ENCODE data around the gene AFDN. TPM values are rescaled to one million over a fixed set of nuclear protein-coding genes. Genes with fewer than 3 reads are reported as not detected.

Gene AFDN
- total RNA-seq, 1 donor from 2014 or later, result 109 TPM

GRCh38 chr6:168009331-168009730 lies 182.6 kb downstream of the AFDN start:
- DNase-seq (ENCODE audit: low read depth), result no peak
- H3K4me3 ChIP-seq (ENCODE audit: low read depth, low read length), result no peak overlapping the region
- TF ChIP-seq CTCF (conservative IDR thresholded peaks at IDR 0.05; ENCODE audit: low read depth, low read length), result no peak

GRCh38 chr6:168011291-168011690 lies 184.6 kb downstream of the AFDN start:
- no peak overlapping the region for H3K4me3 ChIP-seq (ENCODE audit: low read depth, low read length)
- no peak for TF ChIP-seq CTCF (conservative IDR thresholded peaks at IDR 0.05; ENCODE audit: low read depth, low read length)
- DNase-seq (ENCODE audit: low read depth), result no peak

GRCh38 chr6:168012431-168013249 lies 185.9 kb downstream of the AFDN start:
- DNase-seq (ENCODE audit: low read depth), result no peak
- H3K4me3 ChIP-seq (ENCODE audit: low read depth, low read length), result no peak overlapping the region
- no peak for TF ChIP-seq CTCF (conservative IDR thresholded peaks at IDR 0.05; ENCODE audit: low read depth, low read length)

GRCh38 chr6:168013250-168013915 lies 186.7 kb downstream of the AFDN start:
- TF ChIP-seq CTCF (conservative IDR thresholded peaks at IDR 0.05; ENCODE audit: low read depth, low read length), result no peak
- H3K4me3 ChIP-seq (ENCODE audit: low read depth, low read length), result no peak overlapping the region
- no peak for DNase-seq (ENCODE audit: low read depth)

- DNase-seq (ENCODE audit: low read depth), result no peak
- TF ChIP-seq CTCF (conservative IDR thresholded peaks at IDR 0.05; ENCODE audit: low read depth, low read length), result no peak
- no peak overlapping the region for H3K4me3 ChIP-seq (ENCODE audit: low read depth, low read length)
Observed at GRCh38 chr6:168014428-168014827, 187.7 kb downstream of the AFDN start.

- no peak for DNase-seq (ENCODE audit: low read depth)
- no peak for TF ChIP-seq CTCF (conservative IDR thresholded peaks at IDR 0.05; ENCODE audit: low read depth, low read length)
- H3K4me3 ChIP-seq (ENCODE audit: low read depth, low read length), result no peak overlapping the region
Observed at GRCh38 chr6:168015009-168015408, 188.3 kb downstream of the AFDN start.
